SU-DHL-6 (cell line): ENCODE data around the gene EPAS1.
"Not testable (repeated sequence)": the region's sequence is repeated elsewhere in the genome, so short reads cannot be mapped to it uniquely, and the experiment has no call there.

ENCODE experiments used
- EZH2phosphoT487 ChIP-seq: fragments of 200-600 bp; sonication (generic), shearing (Covaris generic); conservative IDR thresholded peaks from 2 replicates; pipeline ENCODE4 v1.6.1; 2018; ENCODE audit warnings: mild to moderate bottlenecking, antibody characterized with exemption, low read length, moderate library complexity, mixed read lengths
- TF ChIP-seq, protein P1 (sequence below): fragments of 200-600 bp; sonication (generic); IDR thresholded peaks from one replicate; pipeline ENCODE4 v1.5.1; 2017; ENCODE audit warnings: antibody characterized with exemption, mild to moderate bottlenecking, low read length, moderate library complexity; ENCODE audit not compliant: insufficient read depth, poor library complexity, severe bottlenecking

DNA sequence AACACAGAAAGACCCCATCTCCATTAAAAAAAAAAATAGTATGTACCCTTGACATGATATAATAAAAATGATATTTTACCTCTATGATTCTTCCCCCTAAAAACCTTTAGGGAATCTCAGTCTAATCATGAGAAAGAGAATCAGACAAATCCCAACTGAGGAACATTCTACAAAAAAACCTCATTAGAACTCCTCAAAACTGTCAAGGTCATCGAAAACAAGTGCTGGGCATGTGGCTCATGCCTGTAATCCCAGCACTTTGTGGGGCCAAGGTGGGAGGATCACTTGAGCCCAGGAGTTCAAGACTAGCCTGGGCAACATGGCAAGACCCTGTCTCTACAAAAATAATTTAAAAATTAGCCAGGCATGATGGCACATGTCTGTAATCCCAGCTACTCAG lies 98.5 kb downstream of the EPAS1 start:
- TF ChIP-seq, protein P1, sequence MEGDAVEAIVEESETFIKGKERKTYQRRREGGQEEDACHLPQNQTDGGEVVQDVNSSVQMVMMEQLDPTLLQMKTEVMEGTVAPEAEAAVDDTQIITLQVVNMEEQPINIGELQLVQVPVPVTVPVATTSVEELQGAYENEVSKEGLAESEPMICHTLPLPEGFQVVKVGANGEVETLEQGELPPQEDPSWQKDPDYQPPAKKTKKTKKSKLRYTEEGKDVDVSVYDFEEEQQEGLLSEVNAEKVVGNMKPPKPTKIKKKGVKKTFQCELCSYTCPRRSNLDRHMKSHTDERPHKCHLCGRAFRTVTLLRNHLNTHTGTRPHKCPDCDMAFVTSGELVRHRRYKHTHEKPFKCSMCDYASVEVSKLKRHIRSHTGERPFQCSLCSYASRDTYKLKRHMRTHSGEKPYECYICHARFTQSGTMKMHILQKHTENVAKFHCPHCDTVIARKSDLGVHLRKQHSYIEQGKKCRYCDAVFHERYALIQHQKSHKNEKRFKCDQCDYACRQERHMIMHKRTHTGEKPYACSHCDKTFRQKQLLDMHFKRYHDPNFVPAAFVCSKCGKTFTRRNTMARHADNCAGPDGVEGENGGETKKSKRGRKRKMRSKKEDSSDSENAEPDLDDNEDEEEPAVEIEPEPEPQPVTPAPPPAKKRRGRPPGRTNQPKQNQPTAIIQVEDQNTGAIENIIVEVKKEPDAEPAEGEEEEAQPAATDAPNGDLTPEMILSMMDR, result not testable (repeated sequence)
- not testable (repeated sequence) for TF ChIP-seq EZH2phosphoT487
